AG09309 (cell line): Measurements from ENCODE around the gene ZNF664.

Experiments
- DNase-seq: peaks from one replicate; pipeline ENCODE4 v3.0.0-alpha.2; 2010; ENCODE audit warnings: low read depth
- H3K4me3 ChIP-seq: 2 replicates; pipeline ENCODE4 v1.5.1; 2011; ENCODE audit warnings: mild to moderate bottlenecking, low read depth, low read length, moderate library complexity; ENCODE audit not compliant: control insufficient read depth
- TF ChIP-seq, protein P1 (sequence below): IDR thresholded peaks from 2 replicates; pipeline ENCODE4 v1.5.1; 2011; ENCODE audit warnings: mild to moderate bottlenecking, low read depth, low read length, inconsistent platforms; ENCODE audit not compliant: insufficient read depth, control insufficient read depth; ENCODE audit errors: missing control alignments

ZNF664 gene

DNA sequence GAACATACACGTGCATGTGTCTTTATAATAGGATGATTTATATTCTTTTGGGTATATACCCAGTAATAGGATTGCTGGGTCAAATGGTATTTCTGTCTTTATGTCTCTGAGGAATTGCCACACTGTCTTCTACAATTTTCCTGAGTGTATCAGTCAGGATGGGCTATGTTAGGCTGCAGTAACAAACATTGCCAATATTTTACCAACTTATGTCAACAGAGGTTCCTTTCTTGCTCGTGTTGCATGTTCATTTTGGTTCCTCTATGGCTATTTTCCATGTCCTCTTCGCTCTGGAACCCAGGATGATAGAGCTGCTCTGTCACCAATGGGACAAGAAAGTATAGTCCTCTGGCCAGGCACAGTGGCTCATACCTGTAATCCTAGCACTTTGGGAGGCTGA, 86.7 kb downstream of the ZNF664 start:
- H3K4me3 ChIP-seq, result no peak overlapping the region
- TF ChIP-seq, protein P1, sequence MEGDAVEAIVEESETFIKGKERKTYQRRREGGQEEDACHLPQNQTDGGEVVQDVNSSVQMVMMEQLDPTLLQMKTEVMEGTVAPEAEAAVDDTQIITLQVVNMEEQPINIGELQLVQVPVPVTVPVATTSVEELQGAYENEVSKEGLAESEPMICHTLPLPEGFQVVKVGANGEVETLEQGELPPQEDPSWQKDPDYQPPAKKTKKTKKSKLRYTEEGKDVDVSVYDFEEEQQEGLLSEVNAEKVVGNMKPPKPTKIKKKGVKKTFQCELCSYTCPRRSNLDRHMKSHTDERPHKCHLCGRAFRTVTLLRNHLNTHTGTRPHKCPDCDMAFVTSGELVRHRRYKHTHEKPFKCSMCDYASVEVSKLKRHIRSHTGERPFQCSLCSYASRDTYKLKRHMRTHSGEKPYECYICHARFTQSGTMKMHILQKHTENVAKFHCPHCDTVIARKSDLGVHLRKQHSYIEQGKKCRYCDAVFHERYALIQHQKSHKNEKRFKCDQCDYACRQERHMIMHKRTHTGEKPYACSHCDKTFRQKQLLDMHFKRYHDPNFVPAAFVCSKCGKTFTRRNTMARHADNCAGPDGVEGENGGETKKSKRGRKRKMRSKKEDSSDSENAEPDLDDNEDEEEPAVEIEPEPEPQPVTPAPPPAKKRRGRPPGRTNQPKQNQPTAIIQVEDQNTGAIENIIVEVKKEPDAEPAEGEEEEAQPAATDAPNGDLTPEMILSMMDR, result no peak
- DNase-seq, result no peak
